ENCODE data around the gene PFDN4. TPM values are rescaled to one million over a fixed set of nuclear protein-coding genes. Genes with fewer than 3 reads are reported as not detected.

Gene PFDN4
- total RNA-seq, 1 experiment from 2014 or later, result 90.1 TPM

DNA sequence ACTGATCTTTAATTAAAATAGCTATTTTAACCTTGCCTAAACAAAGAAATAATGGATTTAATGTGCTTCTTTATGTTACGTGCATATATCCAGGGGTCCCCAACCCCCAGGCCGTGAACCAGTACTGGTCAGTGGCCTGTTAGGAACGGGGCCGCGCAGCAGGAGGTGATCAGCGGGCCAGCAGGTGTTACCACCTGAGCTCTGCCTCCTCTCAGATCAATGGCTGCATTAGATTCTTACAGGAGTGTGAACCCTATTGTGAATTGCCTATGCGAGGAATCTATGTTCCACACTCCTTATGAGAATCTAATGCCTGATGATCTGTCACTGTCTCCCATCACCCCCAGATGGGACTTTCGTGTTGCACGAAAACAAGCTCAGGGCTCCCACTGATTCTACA is 42.9 kb upstream of the PFDN4 start:
- CTCF ChIA-PET, result no interaction called here

DNA sequence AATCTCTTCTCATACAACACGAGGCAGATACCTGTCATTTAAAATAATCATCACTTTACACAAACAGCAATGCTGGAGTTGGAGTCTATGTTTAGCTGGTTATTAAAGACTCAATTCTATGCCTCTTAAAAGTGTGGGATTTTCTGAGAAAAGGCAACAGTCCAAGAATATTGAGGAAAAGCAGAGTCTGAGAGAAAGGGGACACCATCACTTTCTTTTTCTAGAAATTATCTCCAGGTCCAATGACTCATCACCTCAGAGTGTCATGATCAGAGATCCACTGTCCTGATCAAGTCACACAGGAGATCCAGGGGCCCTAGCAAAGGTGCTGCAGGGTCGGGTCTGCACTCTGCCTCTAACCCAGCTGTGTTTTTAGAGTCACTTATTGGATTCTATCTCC is 42.1 kb upstream of the PFDN4 start:
- POLR2A ChIA-PET, result no interaction called here

More for the DNA sequence above, 42.9 kb upstream of the PFDN4 start:
- POLR2A ChIA-PET, result no interaction called here
- Mint-ChIP-seq H3K4me3 (no peak overlapping the region), H3K9me3 (peaks cover 6% of the 10 kb centered on the region; the same call in 1 of the 2 replicates), H3K27me3 (ENCODE audit: low read depth) (peaks cover 17% of the 10 kb centered on the region), H3K4me1 (peaks cover 11% of the 10 kb centered on the region), H3K36me3 (no peaks in the 10 kb centered on the region), H3K27ac (no peak overlapping the region)
- TF ChIP-seq, protein P1, sequence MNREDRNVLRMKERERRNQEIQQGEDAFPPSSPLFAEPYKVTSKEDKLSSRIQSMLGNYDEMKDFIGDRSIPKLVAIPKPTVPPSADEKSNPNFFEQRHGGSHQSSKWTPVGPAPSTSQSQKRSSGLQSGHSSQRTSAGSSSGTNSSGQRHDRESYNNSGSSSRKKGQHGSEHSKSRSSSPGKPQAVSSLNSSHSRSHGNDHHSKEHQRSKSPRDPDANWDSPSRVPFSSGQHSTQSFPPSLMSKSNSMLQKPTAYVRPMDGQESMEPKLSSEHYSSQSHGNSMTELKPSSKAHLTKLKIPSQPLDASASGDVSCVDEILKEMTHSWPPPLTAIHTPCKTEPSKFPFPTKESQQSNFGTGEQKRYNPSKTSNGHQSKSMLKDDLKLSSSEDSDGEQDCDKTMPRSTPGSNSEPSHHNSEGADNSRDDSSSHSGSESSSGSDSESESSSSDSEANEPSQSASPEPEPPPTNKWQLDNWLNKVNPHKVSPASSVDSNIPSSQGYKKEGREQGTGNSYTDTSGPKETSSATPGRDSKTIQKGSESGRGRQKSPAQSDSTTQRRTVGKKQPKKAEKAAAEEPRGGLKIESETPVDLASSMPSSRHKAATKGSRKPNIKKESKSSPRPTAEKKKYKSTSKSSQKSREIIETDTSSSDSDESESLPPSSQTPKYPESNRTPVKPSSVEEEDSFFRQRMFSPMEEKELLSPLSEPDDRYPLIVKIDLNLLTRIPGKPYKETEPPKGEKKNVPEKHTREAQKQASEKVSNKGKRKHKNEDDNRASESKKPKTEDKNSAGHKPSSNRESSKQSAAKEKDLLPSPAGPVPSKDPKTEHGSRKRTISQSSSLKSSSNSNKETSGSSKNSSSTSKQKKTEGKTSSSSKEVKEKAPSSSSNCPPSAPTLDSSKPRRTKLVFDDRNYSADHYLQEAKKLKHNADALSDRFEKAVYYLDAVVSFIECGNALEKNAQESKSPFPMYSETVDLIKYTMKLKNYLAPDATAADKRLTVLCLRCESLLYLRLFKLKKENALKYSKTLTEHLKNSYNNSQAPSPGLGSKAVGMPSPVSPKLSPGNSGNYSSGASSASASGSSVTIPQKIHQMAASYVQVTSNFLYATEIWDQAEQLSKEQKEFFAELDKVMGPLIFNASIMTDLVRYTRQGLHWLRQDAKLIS (CRISPR knock-in tag; IDR thresholded peaks at IDR 0.05; ENCODE audit: borderline replicate concordance), result no peak
- TF ChIP-seq SOX15 (CRISPR knock-in tag; IDR thresholded peaks at IDR 0.05) (no peak), ESRRA (CRISPR knock-in tag; IDR thresholded peaks at IDR 0.05; ENCODE audit: borderline replicate concordance) (no peak), ZNF263 (CRISPR knock-in tag; IDR thresholded peaks at IDR 0.05; ENCODE audit: low read depth) (no peak), NFE2L1 (CRISPR knock-in tag; IDR thresholded peaks at IDR 0.05) (no peak), PRRX2 (CRISPR knock-in tag; IDR thresholded peaks at IDR 0.05) (no peak)
- TF ChIP-seq, protein P2, sequence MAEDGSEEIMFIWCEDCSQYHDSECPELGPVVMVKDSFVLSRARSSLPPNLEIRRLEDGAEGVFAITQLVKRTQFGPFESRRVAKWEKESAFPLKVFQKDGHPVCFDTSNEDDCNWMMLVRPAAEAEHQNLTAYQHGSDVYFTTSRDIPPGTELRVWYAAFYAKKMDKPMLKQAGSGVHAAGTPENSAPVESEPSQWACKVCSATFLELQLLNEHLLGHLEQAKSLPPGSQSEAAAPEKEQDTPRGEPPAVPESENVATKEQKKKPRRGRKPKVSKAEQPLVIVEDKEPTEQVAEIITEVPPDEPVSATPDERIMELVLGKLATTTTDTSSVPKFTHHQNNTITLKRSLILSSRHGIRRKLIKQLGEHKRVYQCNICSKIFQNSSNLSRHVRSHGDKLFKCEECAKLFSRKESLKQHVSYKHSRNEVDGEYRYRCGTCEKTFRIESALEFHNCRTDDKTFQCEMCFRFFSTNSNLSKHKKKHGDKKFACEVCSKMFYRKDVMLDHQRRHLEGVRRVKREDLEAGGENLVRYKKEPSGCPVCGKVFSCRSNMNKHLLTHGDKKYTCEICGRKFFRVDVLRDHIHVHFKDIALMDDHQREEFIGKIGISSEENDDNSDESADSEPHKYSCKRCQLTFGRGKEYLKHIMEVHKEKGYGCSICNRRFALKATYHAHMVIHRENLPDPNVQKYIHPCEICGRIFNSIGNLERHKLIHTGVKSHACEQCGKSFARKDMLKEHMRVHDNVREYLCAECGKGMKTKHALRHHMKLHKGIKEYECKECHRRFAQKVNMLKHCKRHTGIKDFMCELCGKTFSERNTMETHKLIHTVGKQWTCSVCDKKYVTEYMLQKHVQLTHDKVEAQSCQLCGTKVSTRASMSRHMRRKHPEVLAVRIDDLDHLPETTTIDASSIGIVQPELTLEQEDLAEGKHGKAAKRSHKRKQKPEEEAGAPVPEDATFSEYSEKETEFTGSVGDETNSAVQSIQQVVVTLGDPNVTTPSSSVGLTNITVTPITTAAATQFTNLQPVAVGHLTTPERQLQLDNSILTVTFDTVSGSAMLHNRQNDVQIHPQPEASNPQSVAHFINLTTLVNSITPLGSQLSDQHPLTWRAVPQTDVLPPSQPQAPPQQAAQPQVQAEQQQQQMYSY (CRISPR knock-in tag; IDR thresholded peaks at IDR 0.05), result no peak
- TF ChIP-seq, protein P3, sequence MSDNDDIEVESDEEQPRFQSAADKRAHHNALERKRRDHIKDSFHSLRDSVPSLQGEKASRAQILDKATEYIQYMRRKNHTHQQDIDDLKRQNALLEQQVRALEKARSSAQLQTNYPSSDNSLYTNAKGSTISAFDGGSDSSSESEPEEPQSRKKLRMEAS (CRISPR knock-in tag; IDR thresholded peaks at IDR 0.05), result no peak
- TF ChIP-seq, protein P4, sequence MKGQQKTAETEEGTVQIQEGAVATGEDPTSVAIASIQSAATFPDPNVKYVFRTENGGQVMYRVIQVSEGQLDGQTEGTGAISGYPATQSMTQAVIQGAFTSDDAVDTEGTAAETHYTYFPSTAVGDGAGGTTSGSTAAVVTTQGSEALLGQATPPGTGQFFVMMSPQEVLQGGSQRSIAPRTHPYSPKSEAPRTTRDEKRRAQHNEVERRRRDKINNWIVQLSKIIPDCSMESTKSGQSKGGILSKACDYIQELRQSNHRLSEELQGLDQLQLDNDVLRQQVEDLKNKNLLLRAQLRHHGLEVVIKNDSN (CRISPR knock-in tag; IDR thresholded peaks at IDR 0.05), result no peak
- ATAC-seq (no peak), DNase-seq (ENCODE audit: low spot score) (no peak)

More for the DNA sequence above, 42.1 kb upstream of the PFDN4 start:
- peaks cover 11% of the 10 kb centered on the region for H3K4me1 Mint-ChIP-seq
- H3K27me3 Mint-ChIP-seq (ENCODE audit: low read depth), result peaks cover 25% of the 10 kb centered on the region
- H3K9me3 Mint-ChIP-seq, result peaks cover 6% of the 10 kb centered on the region; the same call in 1 of the 2 replicates
- no peak overlapping the region for H3K4me3 Mint-ChIP-seq
- no peaks in the 10 kb centered on the region for H3K36me3 Mint-ChIP-seq
- TF ChIP-seq, protein P5, sequence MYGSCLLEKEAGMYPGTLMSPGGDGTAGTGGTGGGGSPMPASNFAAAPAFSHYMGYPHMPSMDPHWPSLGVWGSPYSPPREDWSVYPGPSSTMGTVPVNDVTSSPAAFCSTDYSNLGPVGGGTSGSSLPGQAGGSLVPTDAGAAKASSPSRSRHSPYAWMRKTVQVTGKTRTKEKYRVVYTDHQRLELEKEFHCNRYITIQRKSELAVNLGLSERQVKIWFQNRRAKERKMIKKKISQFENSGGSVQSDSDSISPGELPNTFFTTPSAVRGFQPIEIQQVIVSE (CRISPR knock-in tag; IDR thresholded peaks at IDR 0.05; ENCODE audit: borderline replicate concordance), result no peak
- TF ChIP-seq GABPB1 (CRISPR knock-in tag; IDR thresholded peaks at IDR 0.05) (no peak), OVOL2 (CRISPR knock-in tag; IDR thresholded peaks at IDR 0.05; ENCODE audit: borderline replicate concordance) (no peak), SMAD4 (CRISPR knock-in tag; IDR thresholded peaks at IDR 0.05) (no peak), ZNF423 (CRISPR knock-in tag; IDR thresholded peaks at IDR 0.05) (no peak), ZNF671 (CRISPR knock-in tag; IDR thresholded peaks at IDR 0.05) (no peak), ETV6 (CRISPR knock-in tag; IDR thresholded peaks at IDR 0.05) (no peak), KAT7 (CRISPR knock-in tag; IDR thresholded peaks at IDR 0.05; ENCODE audit: borderline replicate concordance) (no peak), NR2C2 (CRISPR knock-in tag; IDR thresholded peaks at IDR 0.05) (no peak), ESRRA (CRISPR knock-in tag; IDR thresholded peaks at IDR 0.05; ENCODE audit: borderline replicate concordance) (no peak), ZNF317 (CRISPR knock-in tag; IDR thresholded peaks at IDR 0.05; ENCODE audit: borderline replicate concordance, low read depth) (no peak), MXD4 (CRISPR knock-in tag; IDR thresholded peaks at IDR 0.05; ENCODE audit: borderline replicate concordance) (no peak)
- TF ChIP-seq, protein P6, sequence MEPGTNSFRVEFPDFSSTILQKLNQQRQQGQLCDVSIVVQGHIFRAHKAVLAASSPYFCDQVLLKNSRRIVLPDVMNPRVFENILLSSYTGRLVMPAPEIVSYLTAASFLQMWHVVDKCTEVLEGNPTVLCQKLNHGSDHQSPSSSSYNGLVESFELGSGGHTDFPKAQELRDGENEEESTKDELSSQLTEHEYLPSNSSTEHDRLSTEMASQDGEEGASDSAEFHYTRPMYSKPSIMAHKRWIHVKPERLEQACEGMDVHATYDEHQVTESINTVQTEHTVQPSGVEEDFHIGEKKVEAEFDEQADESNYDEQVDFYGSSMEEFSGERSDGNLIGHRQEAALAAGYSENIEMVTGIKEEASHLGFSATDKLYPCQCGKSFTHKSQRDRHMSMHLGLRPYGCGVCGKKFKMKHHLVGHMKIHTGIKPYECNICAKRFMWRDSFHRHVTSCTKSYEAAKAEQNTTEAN (CRISPR knock-in tag; IDR thresholded peaks at IDR 0.05), result no peak
- ATAC-seq, result no peak
- DNase-seq (ENCODE audit: low spot score), result no peak
- CTCF ChIA-PET, result no interaction called here
- H3K27ac Mint-ChIP-seq, result no peak overlapping the region

All from WTC11 (cell line).